Stimulated activated CD8-positive, alpha-beta memory T cell treated with anti-CD3 and anti-CD28 coated beads, Interleukin-2, amount 100 ng/mL, for 48 hours (primary cell): ENCODE results near the gene KRT14.
"Not testable (repeated sequence)": the region's sequence is repeated elsewhere in the genome, so short reads cannot be mapped to it uniquely, and the experiment has no call there.

ENCODE experiments used
- DNase-seq, 2 donors: peaks; one replicate each; pipeline ENCODE4 v3.0.0-alpha.2; 2020; ENCODE audit warnings: low read depth in 2 of 2

The KRT14 gene

GRCh38 chr17:41547378-41547841 lies 39.3 kb downstream of the KRT14 start:
- no peak for DNase-seq

GRCh38 chr17:41546819-41547218 lies 39.9 kb downstream of the KRT14 start:
- DNase-seq = no peak

DNA sequence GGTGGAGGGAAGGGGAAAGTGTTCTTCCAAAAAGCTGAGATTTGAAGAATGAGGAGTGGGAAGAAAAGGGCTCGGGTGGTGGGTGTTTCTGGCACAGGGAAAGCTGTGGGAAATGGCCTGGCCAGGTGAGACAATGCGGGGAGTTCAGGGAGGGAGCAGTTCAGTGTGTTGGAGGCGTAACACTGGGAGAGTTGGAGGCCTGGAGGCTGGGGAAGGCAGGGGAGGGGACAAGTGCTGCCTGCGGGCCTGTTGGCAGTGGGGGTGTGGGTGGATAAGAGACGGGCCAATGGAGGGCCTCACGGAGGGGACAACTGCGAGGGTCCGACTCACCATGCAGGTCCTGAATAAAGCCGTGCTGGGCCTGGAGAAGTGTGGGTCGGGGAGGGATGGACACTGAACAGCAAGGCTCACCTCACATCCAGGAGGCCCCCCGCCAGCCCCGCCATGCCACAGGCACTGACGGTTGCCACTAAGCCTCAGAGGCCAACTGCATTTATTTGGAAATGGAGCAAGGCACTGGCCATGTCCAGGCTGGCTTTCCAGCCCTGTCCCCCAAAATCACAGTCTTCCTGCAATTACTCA lies 40.8 kb downstream of the KRT14 start:
- DNase-seq = no peak

- no peak for DNase-seq
Observed at GRCh38 chr17:41544935-41545334, 41.8 kb downstream of the KRT14 start.

DNA sequence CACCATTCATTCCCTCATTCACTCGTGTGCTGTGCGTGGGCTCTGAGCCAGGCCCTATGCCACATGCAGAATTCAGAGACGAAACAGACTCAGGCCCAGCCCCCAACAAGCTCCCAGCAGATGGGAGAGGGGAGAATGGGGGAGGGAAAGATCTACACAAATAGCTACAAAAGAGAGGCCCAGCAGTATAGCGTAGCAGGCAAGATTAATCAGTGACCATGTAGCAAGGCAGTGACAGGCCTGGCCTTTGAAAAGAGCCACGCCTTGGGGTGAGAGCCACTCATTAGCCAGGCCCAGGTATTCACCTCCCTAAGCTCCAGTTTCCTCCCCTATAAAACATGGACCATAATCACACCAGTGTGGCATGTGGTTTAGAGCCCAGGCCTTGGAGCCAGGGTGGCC lies 42.2 kb downstream of the KRT14 start:
- DNase-seq = no peak

- DNase-seq = not testable (repeated sequence)
Observed at GRCh38 chr17:41542786-41543185, 43.9 kb downstream of the KRT14 start.

DNA sequence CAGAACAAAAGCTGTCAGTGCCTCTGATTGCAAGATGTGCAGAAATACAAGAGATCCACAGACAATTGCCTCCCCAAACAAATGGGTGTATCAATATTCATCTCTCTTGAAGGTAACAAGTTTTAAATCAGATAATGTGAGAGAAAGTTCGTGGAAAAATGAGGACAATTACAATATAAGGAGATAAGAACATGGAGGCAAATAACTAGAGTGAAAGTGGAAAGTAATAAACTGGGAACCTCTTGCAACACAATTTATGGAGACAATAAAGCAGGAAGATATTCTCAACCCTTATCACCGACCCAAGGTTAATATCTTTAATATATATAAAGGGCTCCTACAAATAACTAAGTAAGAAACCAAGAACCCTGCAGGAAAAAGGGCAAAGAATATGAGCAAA lies 44.3 kb downstream of the KRT14 start:
- no peak for DNase-seq

DNA sequence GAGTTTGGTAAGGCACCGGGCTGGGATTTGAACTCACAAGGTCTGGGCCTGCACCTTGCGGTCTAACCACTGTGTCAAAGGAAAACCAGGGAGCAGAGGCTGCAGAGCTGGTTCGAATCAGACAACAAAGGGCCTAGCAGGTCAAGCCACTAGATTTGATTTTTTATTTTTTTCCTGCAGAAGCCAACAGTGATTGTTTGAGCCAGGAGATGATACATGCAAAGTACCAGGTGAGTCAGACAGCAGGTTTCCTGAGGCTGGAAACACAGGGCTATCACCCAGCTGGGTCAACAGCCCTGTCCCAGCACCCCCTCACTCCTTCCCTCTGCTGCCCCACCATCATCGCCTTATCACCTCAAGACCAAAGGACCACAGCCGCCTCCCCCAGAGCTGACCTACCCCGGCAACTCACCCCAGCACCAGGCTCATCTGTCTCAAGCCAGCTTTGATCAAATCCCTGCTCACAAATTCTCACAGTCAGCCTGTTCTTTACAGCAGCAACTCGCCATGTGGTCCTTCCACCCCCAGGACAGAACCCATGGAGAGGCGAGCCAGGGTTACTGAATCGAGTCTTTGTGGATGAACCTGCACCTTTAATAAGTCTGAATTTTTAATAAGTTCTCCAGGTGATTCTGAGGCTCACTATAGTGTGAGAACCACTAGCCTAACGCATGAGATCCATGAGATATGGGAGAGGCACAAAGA lies 45.6 kb downstream of the KRT14 start:
- no peak for DNase-seq

DNA sequence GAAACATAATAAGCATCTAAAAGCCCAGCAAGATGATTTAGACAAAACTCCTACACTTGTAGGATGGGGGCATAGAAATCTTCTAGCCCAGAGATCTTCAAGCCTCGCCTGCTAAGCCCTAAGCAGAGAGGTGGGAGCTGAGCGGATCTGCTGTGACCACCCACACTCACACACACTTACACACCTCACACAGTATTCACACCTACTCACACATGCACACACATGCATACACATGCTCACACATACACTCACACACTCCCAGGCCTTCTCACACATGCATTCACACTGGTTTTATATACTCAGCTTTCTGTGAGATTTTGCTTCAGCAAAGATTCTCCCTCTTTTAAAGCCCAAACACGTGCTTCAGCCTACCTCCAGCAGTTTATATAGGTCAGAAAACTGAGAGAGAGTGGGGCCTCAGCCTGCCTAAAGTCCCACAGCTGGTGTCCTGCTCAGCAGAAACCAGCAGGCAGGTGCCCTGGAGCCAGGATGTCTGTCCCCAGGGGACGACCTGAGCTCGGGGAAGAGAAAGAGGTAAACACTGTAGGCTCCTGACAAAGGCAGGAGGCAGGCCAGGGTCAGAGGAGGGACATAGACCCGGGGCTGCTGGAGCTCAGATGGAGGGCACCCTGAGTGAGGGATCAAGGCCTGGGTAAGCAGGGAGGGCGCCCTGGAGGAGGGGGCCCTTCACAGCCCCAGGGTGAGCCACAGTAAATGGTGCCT lies 46.6 kb downstream of the KRT14 start:
- DNase-seq = no peak

DNA sequence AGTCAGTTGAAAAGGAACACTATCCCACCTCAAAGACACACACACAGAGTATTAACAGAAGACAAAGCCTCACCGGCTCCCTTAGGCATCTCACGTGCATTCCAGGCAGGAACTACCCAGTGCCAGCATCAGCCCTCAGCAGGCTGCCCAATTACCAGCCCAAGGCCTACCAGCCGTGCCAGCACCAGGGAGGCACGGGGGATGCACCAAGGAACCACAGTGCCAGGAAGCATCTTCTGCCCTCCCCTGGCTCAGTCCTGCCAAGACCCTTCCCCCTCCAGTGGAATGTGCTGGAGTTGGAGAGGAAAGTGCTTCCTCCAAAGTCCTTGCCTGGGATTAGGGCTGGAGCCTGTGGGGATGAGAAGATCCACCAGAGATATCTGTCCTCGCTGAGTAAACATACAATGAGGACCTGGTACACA lies 47.6 kb downstream of the KRT14 start:
- no peak for DNase-seq

DNA sequence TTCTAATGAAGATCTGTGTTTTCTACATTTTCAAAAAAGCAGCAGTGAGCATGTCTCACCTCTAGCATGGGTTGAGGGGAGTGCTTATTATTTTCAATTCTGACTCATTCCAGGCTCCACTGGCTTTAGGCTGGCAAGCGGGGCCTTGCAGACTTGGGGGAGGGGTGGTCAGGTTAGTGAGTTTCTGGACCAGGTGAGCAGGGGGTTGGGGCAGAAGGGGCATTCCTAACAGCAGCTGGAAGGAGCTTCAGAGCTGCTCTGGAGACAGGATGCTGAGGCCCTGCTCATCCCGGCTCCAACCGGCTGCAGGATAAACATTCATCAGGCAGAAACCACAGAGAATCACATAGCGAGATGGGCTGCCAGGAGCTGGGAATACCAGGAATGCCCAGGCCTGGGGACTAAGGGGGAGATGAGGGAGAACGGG lies 48.1 kb downstream of the KRT14 start:
- no peak for DNase-seq

GRCh38 chr17:41537990-41538389 lies 48.7 kb downstream of the KRT14 start:
- DNase-seq = no peak

- no peak for DNase-seq
Observed at GRCh38 chr17:41537614-41537954, 49.1 kb downstream of the KRT14 start.

- no peak for DNase-seq
Observed at GRCh38 chr17:41536741-41537613, 49.7 kb downstream of the KRT14 start.

DNA sequence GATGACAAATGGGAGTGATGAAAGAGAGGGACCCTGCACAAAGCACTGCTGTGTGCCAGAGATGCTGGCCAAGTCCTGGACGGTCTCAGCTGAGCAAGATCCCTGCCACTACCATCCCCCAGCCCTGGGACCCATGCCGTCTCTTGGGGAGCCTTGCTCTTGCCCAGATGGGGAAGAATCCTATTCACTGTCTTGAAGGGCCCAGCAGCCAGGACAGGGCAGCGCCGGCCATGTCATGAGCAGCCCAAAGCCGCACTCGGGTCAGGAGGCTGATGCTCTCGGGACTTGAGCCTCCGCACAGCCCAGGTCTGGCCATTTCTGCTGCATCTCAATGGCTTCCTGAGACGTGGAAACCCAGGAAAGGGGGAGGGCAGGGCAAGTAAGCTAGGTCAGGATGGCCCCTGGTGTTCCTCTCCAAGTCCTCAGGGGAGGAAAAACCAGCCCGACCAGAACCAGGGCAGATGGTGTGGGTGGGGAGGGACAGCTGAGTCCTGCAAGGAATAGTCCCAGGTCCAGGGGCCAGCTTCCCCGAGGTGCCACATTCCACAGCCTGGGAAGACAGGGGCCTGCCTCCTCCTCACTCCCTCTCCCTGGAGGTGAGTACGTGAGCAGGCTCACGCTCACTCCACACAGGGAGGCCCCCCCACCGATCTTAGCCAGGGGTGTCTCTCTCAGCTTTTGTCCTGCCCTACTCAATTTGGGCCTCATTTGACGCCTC lies 50.8 kb downstream of the KRT14 start:
- DNase-seq = no peak

DNA sequence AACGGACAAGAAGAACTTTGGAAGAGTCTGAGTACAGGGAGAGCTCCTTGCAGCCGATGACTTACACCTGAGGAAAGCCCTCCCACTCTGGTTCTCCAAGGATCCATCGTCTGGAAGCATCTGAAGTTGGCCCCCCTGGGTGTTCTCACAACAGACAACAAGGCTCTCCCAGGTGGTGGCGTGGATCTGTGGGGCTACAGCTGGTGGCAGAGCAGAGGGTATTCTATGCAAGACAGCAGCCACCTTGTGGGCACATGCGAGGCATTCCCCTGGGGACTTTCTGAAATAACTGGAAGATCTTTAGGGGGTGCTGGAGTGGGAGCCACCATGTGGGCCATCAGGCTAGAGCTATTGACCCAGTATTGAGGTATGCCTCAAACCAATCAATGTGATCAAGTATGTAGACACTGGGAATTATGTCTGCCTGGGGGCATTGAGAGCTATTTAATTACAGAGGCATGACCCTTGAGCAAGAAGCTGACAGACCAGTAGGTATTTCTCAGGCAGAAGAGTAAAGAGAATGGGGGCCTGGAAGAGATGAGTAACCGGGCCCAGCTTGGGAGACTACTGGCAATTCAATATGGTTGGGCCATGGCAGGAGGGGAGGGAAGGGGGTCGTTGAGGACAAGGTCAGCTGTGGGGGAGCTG lies 51.7 kb downstream of the KRT14 start:
- DNase-seq = no peak

DNA sequence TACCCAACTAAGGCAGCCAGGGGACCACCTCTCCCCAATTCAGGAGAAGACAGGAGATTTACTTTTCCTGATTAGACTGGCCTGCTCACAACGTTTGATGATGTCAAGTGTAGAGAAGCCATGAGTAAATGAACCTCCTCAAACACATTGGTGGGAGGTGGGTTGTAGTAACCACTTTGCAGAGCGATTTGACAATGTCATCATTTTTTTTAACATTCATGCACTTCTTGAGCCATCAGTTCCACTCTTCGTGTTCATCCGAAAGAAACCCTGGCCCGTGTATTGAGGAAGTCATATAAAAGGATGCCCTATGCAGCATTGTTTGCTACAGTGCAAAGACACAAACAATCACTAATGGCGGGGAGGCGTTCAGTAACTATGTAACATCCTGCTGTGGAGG lies 53.1 kb downstream of the KRT14 start:
- DNase-seq = no peak

DNA sequence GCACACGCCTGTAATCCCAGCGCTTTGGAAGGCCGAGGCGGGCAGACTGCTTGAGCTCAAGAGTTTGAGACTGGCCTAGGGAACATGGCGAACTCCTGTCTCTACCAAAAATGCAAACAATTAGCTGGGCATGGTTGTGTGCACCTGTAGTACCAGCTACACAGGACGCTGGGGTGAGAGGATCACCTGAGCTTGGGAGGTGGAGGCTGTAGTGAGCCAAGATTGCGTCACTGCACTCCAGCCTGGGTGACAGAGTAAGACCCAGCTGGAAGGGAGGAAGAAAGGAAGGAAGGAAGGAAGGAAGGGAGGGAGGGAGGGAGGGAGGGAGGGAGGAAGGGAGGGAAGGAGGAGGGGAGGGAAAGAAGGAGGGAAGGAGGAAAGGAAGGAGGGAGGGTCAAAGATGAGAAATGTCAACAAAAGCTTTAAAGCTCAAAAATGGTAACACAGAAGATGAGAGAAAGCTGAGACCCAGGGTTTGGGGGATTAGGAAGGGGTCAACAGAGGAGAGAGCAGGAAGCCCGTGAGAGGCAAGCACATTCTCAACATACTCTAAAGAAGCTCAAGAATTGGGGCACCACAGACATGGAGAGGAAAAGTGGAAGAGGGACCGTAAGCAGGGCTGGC lies 53.6 kb downstream of the KRT14 start:
- no peak for DNase-seq
